ENCODE data around the gene CYFIP1.

DNA sequence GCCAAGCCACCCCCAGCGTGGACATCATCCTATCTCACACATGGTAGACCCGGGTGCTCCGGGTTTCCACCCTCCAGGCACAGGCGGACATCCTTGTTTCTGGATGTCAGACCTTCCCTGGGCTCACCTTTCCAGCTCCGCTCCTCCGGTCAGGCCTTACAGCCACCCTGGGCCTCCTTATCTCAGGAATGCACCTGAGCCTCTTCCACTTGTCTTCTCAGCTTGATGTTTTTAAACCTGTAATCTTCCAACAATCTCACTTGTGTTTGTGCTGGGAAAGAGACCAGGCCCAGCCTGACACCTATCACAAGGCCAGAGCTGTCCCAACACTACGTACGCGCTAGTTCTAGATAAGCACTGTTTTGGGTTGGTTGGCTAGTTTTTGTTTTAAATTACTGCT, 87.8 kb downstream of the CYFIP1 start:
- TF ChIP-seq CTCF (IDR thresholded peaks at IDR 0.05), result no peak
- no peak for TF ChIP-seq POLR2AphosphoS5 (IDR thresholded peaks at IDR 0.05)
